Right lobe of liver (tissue), 4 donors: ENCODE data around the gene EID3.

ENCODE experiments used
- CTCF ChIP-seq, 4 donors: fragments of 200-600 bp in 3 of 4; fragments of 450-650 bp in 1 of 4; IDR thresholded peaks; one replicate each; pipeline versions ENCODE4 v1.5.1 to v1.8.0; 2016 to 2022; ENCODE audit warnings: antibody characterized with exemption in 4 of 4, mild to moderate bottlenecking in 2 of 4
- POLR2A ChIP-seq: fragments of 450-650 bp; IDR thresholded peaks from one replicate; pipeline ENCODE4 v1.6.1; 2017; ENCODE audit warnings: antibody characterized with exemption, mild to moderate bottlenecking
- donor health status: DM: no; HTN: no; CAD: no.
- donor health status: DM: no; HTN: no; CAD: no.
- donor health status: DM: no; HTN: yes; CAD: no.

GRCh38 chr12:104350211-104351056 is 46.9 kb downstream of the EID3 start:
- TF ChIP-seq CTCF (IDR thresholded peaks at IDR 0.05), result no peak
- no peak for TF ChIP-seq POLR2A
